GM12874 (cell line): ENCODE results near the gene SSTR4.

ENCODE experiments used
- CTCF ChIP-seq: IDR thresholded peaks from 2 replicates; pipeline ENCODE4 v1.5.1; 2011; ENCODE audit warnings: low read depth, mild to moderate bottlenecking, control low read depth, low read length, moderate library complexity; ENCODE audit not compliant: insufficient read depth

SSTR4 gene

GRCh38 chr20:23000232-23000947 is 34.7 kb upstream of the SSTR4 start:
- TF ChIP-seq CTCF, result no peak

- TF ChIP-seq CTCF, result no peak
Measured at GRCh38 chr20:23002276-23002675, 32.8 kb upstream of the SSTR4 start.

GRCh38 chr20:23003077-23003635 is 32.0 kb upstream of the SSTR4 start:
- no peak for TF ChIP-seq CTCF

- no peak for TF ChIP-seq CTCF
Measured at GRCh38 chr20:23003881-23004460, 31.1 kb upstream of the SSTR4 start.

- no peak for TF ChIP-seq CTCF
Measured at GRCh38 chr20:23005776-23006175, 29.3 kb upstream of the SSTR4 start.

- TF ChIP-seq CTCF, result no peak
Measured at GRCh38 chr20:23007462-23007861, 27.6 kb upstream of the SSTR4 start.

- TF ChIP-seq CTCF, result no peak
Measured at GRCh38 chr20:23007886-23008655, 27.0 kb upstream of the SSTR4 start.
